ENCODE data around the gene PRPF6.

PRPF6 gene

GRCh38 chr20:64070244-64070993, 89.5 kb downstream of the PRPF6 start (continued):
- TF ChIP-seq CSRNP3 (CRISPR knock-in tag; IDR thresholded peaks at IDR 0.05), result no peak
- no peak for TF ChIP-seq TCF4 (CRISPR knock-in tag; IDR thresholded peaks at IDR 0.05; ENCODE audit: borderline replicate concordance)
- no peak for TF ChIP-seq GLIS3 (CRISPR knock-in tag; IDR thresholded peaks at IDR 0.05)
- TF ChIP-seq CSDC2 (CRISPR knock-in tag; IDR thresholded peaks at IDR 0.05), result no peak
- TF ChIP-seq ISL1 (CRISPR knock-in tag; IDR thresholded peaks at IDR 0.05), result no peak
- no peak for TF ChIP-seq PPARA (CRISPR knock-in tag; IDR thresholded peaks at IDR 0.05; ENCODE audit: borderline replicate concordance)
- TF ChIP-seq ZC3H10 (CRISPR knock-in tag; IDR thresholded peaks at IDR 0.05), result no peak

GRCh38 chr20:64071341-64072332, 90.7 kb downstream of the PRPF6 start:
- TF ChIP-seq OSR1 (CRISPR knock-in tag; IDR thresholded peaks at IDR 0.05) (no peak), ZNF8 (CRISPR knock-in tag; IDR thresholded peaks at IDR 0.05) (no peak), TOX (CRISPR knock-in tag; IDR thresholded peaks at IDR 0.05; ENCODE audit: borderline replicate concordance) (no peak), ESRRG (CRISPR knock-in tag; IDR thresholded peaks at IDR 0.05) (no peak), ZFP30 (CRISPR knock-in tag; IDR thresholded peaks at IDR 0.05) (no peak), PPARA (CRISPR knock-in tag; IDR thresholded peaks at IDR 0.05; ENCODE audit: borderline replicate concordance) (no peak)
- ATAC-seq, result no peak

- ATAC-seq, result no peak
Observed at GRCh38 chr20:64072498-64073063, 91.6 kb downstream of the PRPF6 start.

GRCh38 chr20:64073476-64074183, 92.7 kb downstream of the PRPF6 start:
- ATAC-seq, result no peak
- TF ChIP-seq SNAI2 (CRISPR knock-in tag; IDR thresholded peaks at IDR 0.05), result no peak
- TF ChIP-seq TCF4 (CRISPR knock-in tag; IDR thresholded peaks at IDR 0.05; ENCODE audit: borderline replicate concordance), result no peak
- no peak for TF ChIP-seq RARB (CRISPR knock-in tag; IDR thresholded peaks at IDR 0.05)
- TF ChIP-seq CREB5 (CRISPR knock-in tag; IDR thresholded peaks at IDR 0.05; ENCODE audit: low read depth), result no peak
- TF ChIP-seq ZNF565 (CRISPR knock-in tag; conservative IDR thresholded peaks at IDR 0.05; ENCODE audit: low read depth), result no peak
- no peak for TF ChIP-seq TOX (CRISPR knock-in tag; IDR thresholded peaks at IDR 0.05; ENCODE audit: borderline replicate concordance)
- TF ChIP-seq ESRRG (CRISPR knock-in tag; IDR thresholded peaks at IDR 0.05), result no peak
- no peak for TF ChIP-seq ZFP30 (CRISPR knock-in tag; IDR thresholded peaks at IDR 0.05)
- TF ChIP-seq GLIS3 (CRISPR knock-in tag; IDR thresholded peaks at IDR 0.05), result no peak
- TF ChIP-seq POU6F1 (CRISPR knock-in tag; IDR thresholded peaks at IDR 0.05; ENCODE audit: borderline replicate concordance, low read depth), result no peak
- no peak for TF ChIP-seq PPARA (CRISPR knock-in tag; IDR thresholded peaks at IDR 0.05; ENCODE audit: borderline replicate concordance)
- no peak for TF ChIP-seq ZNF8 (CRISPR knock-in tag; IDR thresholded peaks at IDR 0.05)
- no peak for TF ChIP-seq TSHZ2 (CRISPR knock-in tag; IDR thresholded peaks at IDR 0.05)
- TF ChIP-seq ZNF70 (CRISPR knock-in tag; IDR thresholded peaks at IDR 0.05), result no peak
- TF ChIP-seq CSDC2 (CRISPR knock-in tag; IDR thresholded peaks at IDR 0.05), result no peak
- TF ChIP-seq ZC3H10 (CRISPR knock-in tag; IDR thresholded peaks at IDR 0.05), result no peak
- TF ChIP-seq BACH2 (CRISPR knock-in tag; IDR thresholded peaks at IDR 0.05; ENCODE audit: borderline replicate concordance), result no peak
- TF ChIP-seq OSR1 (CRISPR knock-in tag; IDR thresholded peaks at IDR 0.05), result no peak
- TF ChIP-seq PATZ1 (CRISPR knock-in tag; IDR thresholded peaks at IDR 0.05; ENCODE audit: borderline replicate concordance), result no peak
- no peak for TF ChIP-seq ISL1 (CRISPR knock-in tag; IDR thresholded peaks at IDR 0.05)

More at GRCh38 chr20:64072498-64073063, 91.6 kb downstream of the PRPF6 start:
- no peak for TF ChIP-seq ZNF565 (CRISPR knock-in tag; conservative IDR thresholded peaks at IDR 0.05; ENCODE audit: low read depth)

Measured in SK-N-SH treated with all-trans-retinoic acid at 6 μM for 48 hours (cell line).